Smooth muscle cell (in vitro differentiated cells): ENCODE measurements around the gene OR1F1. TPM values are rescaled to one million over a fixed set of nuclear protein-coding genes. Genes with fewer than 3 reads are reported as not detected.

ENCODE experiments used
- DNase-seq: peaks from one replicate; lab custom pipeline; 2025; ENCODE audit not compliant: unreplicated experiment; lab: John Stamatoyannopoulos, UW
- H2AFZ ChIP-seq: fragments of 200-600 bp; sonication (generic); 2 replicates; pipeline ENCODE4 v1.6.0; 2016; ENCODE audit warnings: antibody characterized with exemption, low read depth, mild to moderate bottlenecking
- H3F3A ChIP-seq: fragments of 200-600 bp; sonication (generic); 2 replicates; pipeline ENCODE4 v1.6.0; 2017; ENCODE audit warnings: antibody characterized with exemption, low read depth
- H3K27ac ChIP-seq: fragments of 200-600 bp; sonication (generic); 2 replicates; pipeline ENCODE4 v1.5.1; 2016; ENCODE audit warnings: low read depth, mild to moderate bottlenecking
- H3K27me3 ChIP-seq: fragments of 200-600 bp; sonication (generic); 2 replicates; pipeline ENCODE4 v1.6.1; 2016; ENCODE audit warnings: low read depth, mild to moderate bottlenecking
- H3K36me3 ChIP-seq: fragments of 200-600 bp; sonication (generic); 2 replicates; pipeline ENCODE4 v1.5.1; 2016; ENCODE audit warnings: low read depth
- H3K4me1 ChIP-seq: fragments of 200-600 bp; sonication (generic); 2 replicates; pipeline ENCODE4 v1.5.1; 2016; ENCODE audit warnings: low read depth
- H3K4me2 ChIP-seq: fragments of 200-600 bp; sonication (generic); 2 replicates; pipeline ENCODE4 v1.6.0; 2016; ENCODE audit warnings: mild to moderate bottlenecking
- H3K4me3 ChIP-seq: fragments of 200-600 bp; sonication (generic); 2 replicates; pipeline ENCODE4 v1.5.1; 2016; ENCODE audit warnings: mild to moderate bottlenecking
- H3K79me2 ChIP-seq: fragments of 200-600 bp; sonication (generic); 2 replicates; pipeline ENCODE4 v1.6.0; 2016; ENCODE audit warnings: low read depth, mild to moderate bottlenecking
- H3K9ac ChIP-seq: fragments of 200-600 bp; sonication (generic); 2 replicates; pipeline ENCODE4 v1.6.0; 2016; ENCODE audit warnings: low read depth
- H3K9me3 ChIP-seq: fragments of 200-600 bp; sonication (generic); replicated peaks from 2 replicates; pipeline ENCODE4 v1.5.1; 2016; ENCODE audit warnings: low read depth
- H4K20me1 ChIP-seq: fragments of 200-600 bp; sonication (generic); 2 replicates; pipeline ENCODE4 v1.6.0; 2016; ENCODE audit warnings: low read depth
- WGBS: methylation state at CpG from one replicate; pipeline ENCODE4 v1.1.7; 2016; ENCODE audit warnings: low lambda C conversion rate; 5-methylcytosine and 5-hydroxymethylcytosine counted together
- polyA plus RNA-seq: library from polyadenylated mRNA; unstranded; fragments of >200 nt; fragmentation: Nextera tagmentation; extraction: Ambion mirVana; gene quantifications from 2 replicates; pipeline ENCODE4 v1.2.1, GENCODE V29; 2016
- total RNA-seq: library from RNA; depleted of rRNA; stranded (reverse); fragments of >200 nt; gene quantifications from 2 replicates; pipeline ENCODE4 v1.2.3, GENCODE V29; 2014
- TF ChIP-seq, protein P1 (sequence below): fragments of 200-600 bp; sonication (generic); IDR thresholded peaks from 2 replicates; pipeline ENCODE4 v1.5.1; 2017; ENCODE audit warnings: borderline replicate concordance, mild to moderate bottlenecking, antibody characterized with exemption; ENCODE audit not compliant: insufficient read depth, poor library complexity, severe bottlenecking

OR1F1 gene
- total and polyA plus RNA-seq, 2 experiments from 2014 or later, result not detected

DNA sequence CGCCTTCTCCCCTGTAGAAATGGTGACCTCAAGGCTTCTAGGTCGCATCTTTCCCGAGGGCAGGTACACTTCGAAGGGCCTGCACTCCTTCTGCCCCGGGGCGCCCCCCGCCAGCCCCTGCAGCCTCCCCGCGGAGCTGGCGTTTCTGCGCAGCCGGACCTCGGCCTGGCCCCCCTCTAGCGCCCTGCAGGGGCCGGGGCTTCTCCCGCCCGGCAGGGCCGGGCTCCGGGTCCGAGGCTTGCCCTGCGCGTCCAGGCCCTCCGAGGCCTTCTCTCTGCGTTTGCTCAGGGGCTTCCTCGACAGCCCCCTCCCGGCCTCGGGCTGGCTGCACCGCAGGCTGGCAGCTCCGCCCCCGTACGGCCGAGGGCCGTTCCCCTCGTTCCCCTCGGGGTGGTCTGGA is 66.3 kb downstream of the OR1F1 start:
- Histone ChIP-seq H3K4me2 (no peak overlapping the region), H3K9ac (no peak overlapping the region), H3K27ac (no peak overlapping the region), H3F3A (no peaks in the 10 kb centered on the region), H3K4me1 (no peaks in the 10 kb centered on the region), H3K36me3 (no peaks in the 10 kb centered on the region), H3K4me3 (no peak overlapping the region), H3K27me3 (no peaks in the 10 kb centered on the region), H4K20me1 (no peaks in the 10 kb centered on the region), H3K9me3 (no peaks in the 10 kb centered on the region), H2AFZ (no peak overlapping the region), H3K79me2 (no peaks in the 10 kb centered on the region)
- no peak for DNase-seq
- TF ChIP-seq, protein P1, sequence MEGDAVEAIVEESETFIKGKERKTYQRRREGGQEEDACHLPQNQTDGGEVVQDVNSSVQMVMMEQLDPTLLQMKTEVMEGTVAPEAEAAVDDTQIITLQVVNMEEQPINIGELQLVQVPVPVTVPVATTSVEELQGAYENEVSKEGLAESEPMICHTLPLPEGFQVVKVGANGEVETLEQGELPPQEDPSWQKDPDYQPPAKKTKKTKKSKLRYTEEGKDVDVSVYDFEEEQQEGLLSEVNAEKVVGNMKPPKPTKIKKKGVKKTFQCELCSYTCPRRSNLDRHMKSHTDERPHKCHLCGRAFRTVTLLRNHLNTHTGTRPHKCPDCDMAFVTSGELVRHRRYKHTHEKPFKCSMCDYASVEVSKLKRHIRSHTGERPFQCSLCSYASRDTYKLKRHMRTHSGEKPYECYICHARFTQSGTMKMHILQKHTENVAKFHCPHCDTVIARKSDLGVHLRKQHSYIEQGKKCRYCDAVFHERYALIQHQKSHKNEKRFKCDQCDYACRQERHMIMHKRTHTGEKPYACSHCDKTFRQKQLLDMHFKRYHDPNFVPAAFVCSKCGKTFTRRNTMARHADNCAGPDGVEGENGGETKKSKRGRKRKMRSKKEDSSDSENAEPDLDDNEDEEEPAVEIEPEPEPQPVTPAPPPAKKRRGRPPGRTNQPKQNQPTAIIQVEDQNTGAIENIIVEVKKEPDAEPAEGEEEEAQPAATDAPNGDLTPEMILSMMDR, result no peak
- 89% methylated on average over 20 of the region's 35 CpGs for WGBS

Other genes starting within 250 kb of the OR1F1 start
- 0.27 and 1.3 TPM in 2 replicates for gene KREMEN2, start 223.9 kb upstream of the OR1F1 start, total RNA-seq
- gene KREMEN2, start 223.9 kb upstream of the OR1F1 start, polyA plus RNA-seq, result 2.0 TPM in 2 replicates
- 4.6 and 4.8 TPM in 2 replicates for gene PAQR4, start 218.9 kb upstream of the OR1F1 start, total RNA-seq
- 7.9 and 9.3 TPM in 2 replicates for gene PAQR4, start 218.9 kb upstream of the OR1F1 start, polyA plus RNA-seq
- 10.4 and 13.8 TPM in 2 replicates for gene PKMYT1, start 207.8 kb upstream of the OR1F1 start, total RNA-seq
- gene PKMYT1, start 207.8 kb upstream of the OR1F1 start, polyA plus RNA-seq, result 28.9 and 32.6 TPM in 2 replicates
- gene CLDN9, start 175.3 kb upstream of the OR1F1 start, total RNA-seq, result 1.3 and 1.8 TPM in 2 replicates
- gene CLDN9, start 175.3 kb upstream of the OR1F1 start, polyA plus RNA-seq, result 0.81 and 4.5 TPM in 2 replicates
- 97.0 and 113 TPM in 2 replicates for gene CLDN6, start 170.0 kb upstream of the OR1F1 start, total RNA-seq
- gene CLDN6, start 170.0 kb upstream of the OR1F1 start, polyA plus RNA-seq, result 55.4 and 365 TPM in 2 replicates
- 192 and 219 TPM in 2 replicates for gene TNFRSF12A, start 167.8 kb upstream of the OR1F1 start, total RNA-seq
- gene TNFRSF12A, start 167.8 kb upstream of the OR1F1 start, polyA plus RNA-seq, result 386 and 512 TPM in 2 replicates
- gene HCFC1R1, start 164.3 kb upstream of the OR1F1 start, total RNA-seq, result 63.3 and 73.5 TPM in 2 replicates
- gene HCFC1R1, start 164.3 kb upstream of the OR1F1 start, polyA plus RNA-seq, result 337 and 367 TPM in 2 replicates
- 24.1 and 28.9 TPM in 2 replicates for gene THOC6, start 164.2 kb upstream of the OR1F1 start, total RNA-seq
- gene THOC6, start 164.2 kb upstream of the OR1F1 start, polyA plus RNA-seq, result 59.4 and 83.9 TPM in 2 replicates
- 0.49 and 1.5 TPM in 2 replicates for gene BICDL2, start 151.3 kb upstream of the OR1F1 start, total RNA-seq
- gene BICDL2, start 151.3 kb upstream of the OR1F1 start, polyA plus RNA-seq, result 0.86 and 7.9 TPM in 2 replicates
- 0.36 and 0.90 TPM in 2 replicates for gene MMP25, start 141.6 kb upstream of the OR1F1 start, total RNA-seq
- 1.3 and 3.5 TPM in 2 replicates for gene MMP25, start 141.6 kb upstream of the OR1F1 start, polyA plus RNA-seq
- 25.1 and 26.3 TPM in 2 replicates for gene IL32, start 122.6 kb upstream of the OR1F1 start, total RNA-seq
- 27.7 and 35.0 TPM in 2 replicates for gene IL32, start 122.6 kb upstream of the OR1F1 start, polyA plus RNA-seq
- gene ZSCAN10, start 88.9 kb upstream of the OR1F1 start, total RNA-seq, result not detected in 2 replicates
- gene ZSCAN10, start 88.9 kb upstream of the OR1F1 start, polyA plus RNA-seq, result 0.30 TPM in 1 of 2 replicates, not detected in the other
- 7.2 and 7.9 TPM in 2 replicates for gene ZNF205, start 75.6 kb upstream of the OR1F1 start, total RNA-seq
- 11.9 and 12.8 TPM in 2 replicates for gene ZNF205, start 75.6 kb upstream of the OR1F1 start, polyA plus RNA-seq
- 4.4 and 9.2 TPM in 2 replicates for gene ZNF213, start 53.2 kb upstream of the OR1F1 start, total RNA-seq
- 8.3 and 9.6 TPM in 2 replicates for gene ZNF213, start 53.2 kb upstream of the OR1F1 start, polyA plus RNA-seq
- 7.7 and 8.7 TPM in 2 replicates for gene ZNF200, start 47.0 kb downstream of the OR1F1 start, total RNA-seq
- 6.1 and 7.0 TPM in 2 replicates for gene ZNF200, start 47.0 kb downstream of the OR1F1 start, polyA plus RNA-seq
- 0.72 TPM in 1 of 2 replicates, not detected in the other for gene MEFV, start 68.4 kb downstream of the OR1F1 start, total RNA-seq
- gene MEFV, start 68.4 kb downstream of the OR1F1 start, polyA plus RNA-seq, result not detected in 2 replicates
- gene ZNF263, start 95.3 kb downstream of the OR1F1 start, total RNA-seq, result 17.6 and 32.2 TPM in 2 replicates
- 27.4 and 29.0 TPM in 2 replicates for gene ZNF263, start 95.3 kb downstream of the OR1F1 start, polyA plus RNA-seq
- 5.0 and 7.4 TPM in 2 replicates for gene TIGD7, start 117.2 kb downstream of the OR1F1 start, total RNA-seq
- gene TIGD7, start 117.2 kb downstream of the OR1F1 start, polyA plus RNA-seq, result 1.7 and 3.6 TPM in 2 replicates
- gene ZNF75A, start 117.3 kb downstream of the OR1F1 start, total RNA-seq, result 18.6 and 24.8 TPM in 2 replicates
- 13.5 and 13.7 TPM in 2 replicates for gene ZNF75A, start 117.3 kb downstream of the OR1F1 start, polyA plus RNA-seq
- 0.36 TPM in 1 of 2 replicates, not detected in the other for gene OR2C1, start 167.7 kb downstream of the OR1F1 start, total RNA-seq
- gene OR2C1, start 167.7 kb downstream of the OR1F1 start, polyA plus RNA-seq, result not detected in 2 replicates
- gene ZSCAN32, start 212.8 kb downstream of the OR1F1 start, total RNA-seq, result 13.5 and 14.8 TPM in 2 replicates
- 7.4 and 8.8 TPM in 2 replicates for gene ZSCAN32, start 212.8 kb downstream of the OR1F1 start, polyA plus RNA-seq
- 8.0 and 10.4 TPM in 2 replicates for gene ZNF174, start 213.0 kb downstream of the OR1F1 start, total RNA-seq
- gene ZNF174, start 213.0 kb downstream of the OR1F1 start, polyA plus RNA-seq, result 6.8 and 8.3 TPM in 2 replicates